Mucosa of rectum (tissue), 2 donors: Measurements from ENCODE around the gene XRRA1.

Source experiments
- H3K27ac ChIP-seq, 2 donors: one replicate each; pipeline ENCODE4 v1.7.0; 2013; ENCODE audit warnings: inconsistent platforms in 2 of 2, low read depth in 2 of 2, low read length in 2 of 2
- H3K27me3 ChIP-seq, 2 donors: one replicate each; pipeline ENCODE4 v1.7.0; 2013; ENCODE audit warnings: low read length in 2 of 2; ENCODE audit not compliant: control insufficient read depth in 2 of 2, insufficient read depth in 2 of 2
- H3K36me3 ChIP-seq, 2 donors: one replicate each; pipeline ENCODE4 v1.7.0; 2013; ENCODE audit warnings: low read length in 2 of 2; ENCODE audit not compliant: control insufficient read depth in 2 of 2, insufficient read depth in 2 of 2
- H3K4me1 ChIP-seq, 2 donors: one replicate each; pipeline ENCODE4 v1.7.0; 2013; ENCODE audit warnings: low read length in 2 of 2, mild to moderate bottlenecking in 1 of 2; ENCODE audit not compliant: control insufficient read depth in 2 of 2, insufficient read depth in 2 of 2
- H3K4me3 ChIP-seq, 2 donors: one replicate each; pipeline ENCODE4 v1.7.0; 2013; ENCODE audit warnings: low read length in 2 of 2
- H3K9ac ChIP-seq, 2 donors: one replicate each; pipeline ENCODE4 v1.7.0; 2013; ENCODE audit warnings: low read length in 2 of 2, low read depth in 1 of 2, mild to moderate bottlenecking in 1 of 2
- H3K9me3 ChIP-seq, 2 donors: one replicate each; pipeline ENCODE4 v1.7.0; 2013; ENCODE audit warnings: low read length in 2 of 2; ENCODE audit not compliant: control insufficient read depth in 2 of 2
- donor health status: healthy.
- donor health status: Normal muscosa, but diverticular disease.

The XRRA1 gene

GRCh38 chr11:74863410-74863809 is 85.5 kb downstream of the XRRA1 start:
- no peaks in the 10 kb centered on the region for H3K4me1 ChIP-seq
- H3K4me3 ChIP-seq: no peak overlapping the region
- no peak overlapping the region for H3K9ac ChIP-seq
- no peak overlapping the region for H3K27ac ChIP-seq
- H3K36me3 ChIP-seq: peaks cover 33 to 34% of the 10 kb centered on the region in 2 donors
- H3K9me3 ChIP-seq: peaks cover 9 to 15% of the 10 kb centered on the region in 2 donors
- H3K27me3 ChIP-seq: no peaks in the 10 kb centered on the region

GRCh38 chr11:74860743-74861142 is 88.1 kb downstream of the XRRA1 start:
- Histone ChIP-seq H3K27me3 (no peaks in the 10 kb centered on the region), H3K36me3 (peaks cover 38 to 40% of the 10 kb centered on the region in 2 donors), H3K27ac (no peak overlapping the region), H3K4me3 (no peak overlapping the region), H3K9me3 (peaks cover 0 to 2% of the 10 kb centered on the region in 2 donors), H3K9ac (no peak overlapping the region), H3K4me1 (no peaks in the 10 kb centered on the region)

- H3K27ac ChIP-seq: no peak overlapping the region
- no peak overlapping the region for H3K4me3 ChIP-seq
These were observed 95.7 kb downstream of the XRRA1 start for GRCh38 chr11:74853223-74853622.

GRCh38 chr11:74849525-74850391 is 99.1 kb downstream of the XRRA1 start:
- Histone ChIP-seq H3K4me3 (no peak overlapping the region), H3K27ac (no peak overlapping the region), H3K4me1 (no peaks in the 10 kb centered on the region), H3K9ac (no peak overlapping the region), H3K9me3 (no peaks in the 10 kb centered on the region), H3K36me3 (peaks cover 16 to 36% of the 10 kb centered on the region in 2 donors), H3K27me3 (no peaks in the 10 kb centered on the region)

More at GRCh38 chr11:74853223-74853622, 95.7 kb downstream of the XRRA1 start:
- no peaks in the 10 kb centered on the region for H3K27me3 ChIP-seq
- peaks cover 12 to 31% of the 10 kb centered on the region in 2 donors for H3K36me3 ChIP-seq
- H3K9me3 ChIP-seq: no peaks in the 10 kb centered on the region
- no peaks in the 10 kb centered on the region for H3K4me1 ChIP-seq
- no peak overlapping the region for H3K9ac ChIP-seq

GRCh38 chr11:74847895-74848294 is 101.0 kb downstream of the XRRA1 start:
- H3K36me3 ChIP-seq: peaks cover 28 to 55% of the 10 kb centered on the region in 2 donors
- no peak overlapping the region for H3K4me3 ChIP-seq
- H3K4me1 ChIP-seq: no peaks in the 10 kb centered on the region
- H3K27ac ChIP-seq: no peak overlapping the region
- no peaks in the 10 kb centered on the region for H3K27me3 ChIP-seq
- H3K9me3 ChIP-seq: no peaks in the 10 kb centered on the region
- no peak overlapping the region for H3K9ac ChIP-seq

- Histone ChIP-seq H3K4me3 (no peak overlapping the region), H3K27ac (no peak overlapping the region), H3K27me3 (no peaks in the 10 kb centered on the region), H3K36me3 (peaks cover 30 to 60% of the 10 kb centered on the region in 2 donors), H3K9me3 (no peaks in the 10 kb centered on the region), H3K4me1 (no peaks in the 10 kb centered on the region), H3K9ac (no peak overlapping the region)
These were observed 101.5 kb downstream of the XRRA1 start for GRCh38 chr11:74847395-74847794.

- H3K9ac ChIP-seq: no peak overlapping the region
These were observed 102.1 kb downstream of the XRRA1 start for GRCh38 chr11:74846770-74847169.

GRCh38 chr11:74845978-74846517 is 102.8 kb downstream of the XRRA1 start:
- Histone ChIP-seq H3K4me3 (no peak overlapping the region), H3K9ac (no peak overlapping the region), H3K27me3 (no peaks in the 10 kb centered on the region), H3K27ac (no peak overlapping the region), H3K36me3 (peaks cover 34 to 56% of the 10 kb centered on the region in 2 donors), H3K9me3 (no peaks in the 10 kb centered on the region), H3K4me1 (no peaks in the 10 kb centered on the region)

More at GRCh38 chr11:74846770-74847169, 102.1 kb downstream of the XRRA1 start:
- Histone ChIP-seq H3K36me3 (peaks cover 32 to 60% of the 10 kb centered on the region in 2 donors), H3K4me3 (no peak overlapping the region), H3K9me3 (no peaks in the 10 kb centered on the region), H3K27ac (no peak overlapping the region), H3K4me1 (no peaks in the 10 kb centered on the region), H3K27me3 (no peaks in the 10 kb centered on the region)

GRCh38 chr11:74844865-74845264 is 104.0 kb downstream of the XRRA1 start:
- no peaks in the 10 kb centered on the region for H3K9me3 ChIP-seq

GRCh38 chr11:74844072-74844471 is 104.8 kb downstream of the XRRA1 start:
- Histone ChIP-seq H3K4me3 (no peak overlapping the region), H3K4me1 (no peaks in the 10 kb centered on the region), H3K9ac (no peak overlapping the region), H3K27ac (no peak overlapping the region), H3K9me3 (no peaks in the 10 kb centered on the region), H3K27me3 (no peaks in the 10 kb centered on the region), H3K36me3 (peaks cover 30 to 47% of the 10 kb centered on the region in 2 donors)

More at GRCh38 chr11:74844865-74845264, 104.0 kb downstream of the XRRA1 start:
- no peak overlapping the region for H3K4me3 ChIP-seq
- H3K4me1 ChIP-seq: no peaks in the 10 kb centered on the region
- H3K27me3 ChIP-seq: no peaks in the 10 kb centered on the region
- peaks cover 30 to 52% of the 10 kb centered on the region in 2 donors for H3K36me3 ChIP-seq
- no peak overlapping the region for H3K27ac ChIP-seq
- H3K9ac ChIP-seq: no peak overlapping the region
